HG03575 (cell line): ENCODE measurements around the gene PKD1.
"Not testable (repeated sequence)": the region's sequence is repeated elsewhere in the genome, so short reads cannot be mapped to it uniquely, and the experiment has no call there.

ENCODE experiments used
- ATAC-seq: cut with Tn5 transposase; IDR thresholded peaks from one replicate; pipeline ENCODE4 v1.9.1; 2021; ENCODE audit not compliant: unreplicated experiment, insufficient number of reproducible peaks, low FRiP score; ENCODE audit errors: extremely low read depth

Gene PKD1

GRCh38 chr16:2127630-2128280, 7.9 kb downstream of the PKD1 start:
- not testable (repeated sequence) for ATAC-seq

- ATAC-seq, result not testable (repeated sequence)
Measured at GRCh38 chr16:2126928-2127556, 8.7 kb downstream of the PKD1 start.

- ATAC-seq, result not testable (repeated sequence)
Measured at GRCh38 chr16:2126161-2126743, 9.4 kb downstream of the PKD1 start.

- not testable (repeated sequence) for ATAC-seq
Measured at GRCh38 chr16:2125609-2126008, 10.1 kb downstream of the PKD1 start.

GRCh38 chr16:2124694-2125444, 10.8 kb downstream of the PKD1 start:
- not testable (repeated sequence) for ATAC-seq

GRCh38 chr16:2124377-2124693, 11.4 kb downstream of the PKD1 start:
- ATAC-seq, result not testable (repeated sequence)

GRCh38 chr16:2123706-2124376, 11.9 kb downstream of the PKD1 start:
- not testable (repeated sequence) for ATAC-seq

- not testable (repeated sequence) for ATAC-seq
Measured at GRCh38 chr16:2122934-2123683, 12.6 kb downstream of the PKD1 start.

- ATAC-seq, result no peak
Measured at GRCh38 chr16:2122429-2122828, 13.3 kb downstream of the PKD1 start.

GRCh38 chr16:2121853-2122252, 13.8 kb downstream of the PKD1 start:
- no peak for ATAC-seq

- not testable (repeated sequence) for ATAC-seq
Measured at GRCh38 chr16:2121325-2121724, 14.4 kb downstream of the PKD1 start.

- not testable (repeated sequence) for ATAC-seq
Measured at GRCh38 chr16:2117960-2118722, 17.6 kb downstream of the PKD1 start.

GRCh38 chr16:2117341-2117740, 18.4 kb downstream of the PKD1 start:
- ATAC-seq, result not testable (repeated sequence)

- not testable (repeated sequence) for ATAC-seq
Measured at GRCh38 chr16:2116428-2116827, 19.3 kb downstream of the PKD1 start.

- no peak for ATAC-seq
Measured at GRCh38 chr16:2115591-2115973, 20.1 kb downstream of the PKD1 start.

GRCh38 chr16:2114885-2115590, 20.7 kb downstream of the PKD1 start:
- not testable (repeated sequence) for ATAC-seq

GRCh38 chr16:2114225-2114624, 21.5 kb downstream of the PKD1 start:
- ATAC-seq, result not testable (repeated sequence)
